Panc1 (cell line): ENCODE measurements around the gene CCDC39. TPM values are rescaled to one million over a fixed set of nuclear protein-coding genes. Genes with fewer than 3 reads are reported as not detected.

ENCODE experiments used
- ATAC-seq: fragments of 200-7000 bp; cut with Tn5 transposase; 2 replicates; pipeline ENCODE4 v1.9.1; 2020; ENCODE audit warnings: mild to moderate bottlenecking, moderate library complexity
- BruUV-seq: library from RNA; stranded (reverse); fragments of 400-500 nt; replicated peaks from 2 replicates; lab custom pipeline; 2021; lab: Mats Ljungman, UMichigan
- CTCF ChIA-PET: fragments of 300-600 bp; sonication (Branson Sonifier 250); formaldehyde crosslinking; loops from one replicate; lab custom pipeline; 2022; ENCODE audit warnings: antibody characterized with exemption; lab: Charles Lee
- POLR2A ChIA-PET: fragments of 300-600 bp; sonication (Branson Sonifier 250); formaldehyde crosslinking; loops from one replicate; lab custom pipeline; 2022; ENCODE audit warnings: antibody characterized with exemption; lab: Charles Lee
- DNase-seq: peaks from one replicate; pipeline ENCODE4 v3.0.0-alpha.2; 2010; ENCODE audit warnings: low read depth, low spot score
- H3K27ac ChIP-seq: 2 replicates; pipeline ENCODE4 v1.5.1; 2011; ENCODE audit warnings: mild to moderate bottlenecking, low read length, inconsistent platforms
- H3K27me3 ChIP-seq: fragments of 200-500 bp; sonication (Bioruptor generic); 2 replicates; pipeline ENCODE4 v1.6.0; 2014; ENCODE audit warnings: low read length, inconsistent platforms; ENCODE audit not compliant: control insufficient read depth, insufficient read depth
- H3K36me3 ChIP-seq: fragments of 200-500 bp; sonication (Bioruptor generic); 2 replicates; pipeline ENCODE4 v1.5.1; 2014; ENCODE audit warnings: inconsistent platforms, mild to moderate bottlenecking, low read length, moderate library complexity; ENCODE audit not compliant: control insufficient read depth, insufficient read depth
- H3K4me1 ChIP-seq: 2 replicates; pipeline ENCODE4 v1.5.1; 2011; ENCODE audit warnings: inconsistent platforms, mild to moderate bottlenecking, low read length, moderate library complexity; ENCODE audit not compliant: control insufficient read depth, insufficient read depth
- H3K4me3 ChIP-seq, 2 experiments: 2 replicates each; pipeline ENCODE4 v1.5.1; 2011 to 2012; ENCODE audit warnings: low read depth in 2 of 2, low read length in 2 of 2, mild to moderate bottlenecking in 2 of 2, inconsistent platforms in 1 of 2, moderate library complexity in 1 of 2
- H3K9me3 ChIP-seq: fragments of 200-500 bp; sonication (Bioruptor generic); 2 replicates; pipeline ENCODE4 v1.5.1; 2014; ENCODE audit warnings: low read depth, mild to moderate bottlenecking, inconsistent platforms, low read length, moderate library complexity; ENCODE audit not compliant: control insufficient read depth, insufficient read depth
- POLR2AphosphoS5 ChIP-seq: IDR thresholded peaks from 2 replicates; pipeline ENCODE4 v1.6.1; 2012; ENCODE audit warnings: mild to moderate bottlenecking, low read depth, low read length, moderate library complexity
- REST ChIP-seq, 2 experiments: IDR thresholded peaks; 2 replicates each; pipeline ENCODE4 v1.6.1; 2011 to 2012; ENCODE audit warnings: low read depth in 2 of 2, control low read depth in 1 of 2, low read length in 1 of 2, mild to moderate bottlenecking in 1 of 2, moderate library complexity in 1 of 2; ENCODE audit not compliant: insufficient read depth in 1 of 2
- SIN3A ChIP-seq: IDR thresholded peaks from 2 replicates; pipeline ENCODE4 v1.6.1; 2012; ENCODE audit warnings: low read depth, mild to moderate bottlenecking, low read length, moderate library complexity, borderline replicate concordance; ENCODE audit not compliant: insufficient read depth
- TCF7L2 ChIP-seq: IDR thresholded peaks from 2 replicates; pipeline ENCODE4 v1.6.1; 2011; ENCODE audit warnings: mild to moderate bottlenecking, low read depth, low read length, inconsistent platforms
- in situ Hi-C: cut with HindIII; loops from 2 replicates; pipeline ENCODE4 v1.10.0; 2016; ENCODE audit warnings: low sequenced_read_pairs, low pct_unique_long_range_greater_than_20kb
- intact Hi-C: fragments of 100-400 bp; cut with micrococcal nuclease; formaldehyde crosslinking; loops from one replicate; pipeline ENCODE4 v1.10.0; 2022; ENCODE audit not compliant: unreplicated experiment
- total RNA-seq: library from RNA; stranded (reverse); gene quantifications from one replicate; pipeline ENCODE4 v1.2.1, GENCODE V29; 2021; ENCODE audit not compliant: unreplicated experiment
- TF ChIP-seq, protein P1 (sequence below): fragments of 450-650 bp; IDR thresholded peaks from 2 replicates; pipeline ENCODE4 v1.5.1; 2017; ENCODE audit warnings: mild to moderate bottlenecking

Gene CCDC39
- total RNA-seq, 1 experiment from 2014 or later = not detected

GRCh38 chr3:180630371-180630770 lies 48.9 kb downstream of the CCDC39 start:
- Histone ChIP-seq H3K4me1 (no peaks in the 10 kb centered on the region), H3K27ac (no peak overlapping the region), H3K9me3 (no peaks in the 10 kb centered on the region), H3K27me3 (peaks cover 18% of the 10 kb centered on the region), H3K36me3 (no peaks in the 10 kb centered on the region), H3K4me3 (no peak overlapping the region)
- in situ Hi-C loops = no loop called here
- ChIA-PET CTCF (no interaction called here), POLR2A (no interaction called here)
- no peak for TF ChIP-seq SIN3A
- TF ChIP-seq, protein P1, sequence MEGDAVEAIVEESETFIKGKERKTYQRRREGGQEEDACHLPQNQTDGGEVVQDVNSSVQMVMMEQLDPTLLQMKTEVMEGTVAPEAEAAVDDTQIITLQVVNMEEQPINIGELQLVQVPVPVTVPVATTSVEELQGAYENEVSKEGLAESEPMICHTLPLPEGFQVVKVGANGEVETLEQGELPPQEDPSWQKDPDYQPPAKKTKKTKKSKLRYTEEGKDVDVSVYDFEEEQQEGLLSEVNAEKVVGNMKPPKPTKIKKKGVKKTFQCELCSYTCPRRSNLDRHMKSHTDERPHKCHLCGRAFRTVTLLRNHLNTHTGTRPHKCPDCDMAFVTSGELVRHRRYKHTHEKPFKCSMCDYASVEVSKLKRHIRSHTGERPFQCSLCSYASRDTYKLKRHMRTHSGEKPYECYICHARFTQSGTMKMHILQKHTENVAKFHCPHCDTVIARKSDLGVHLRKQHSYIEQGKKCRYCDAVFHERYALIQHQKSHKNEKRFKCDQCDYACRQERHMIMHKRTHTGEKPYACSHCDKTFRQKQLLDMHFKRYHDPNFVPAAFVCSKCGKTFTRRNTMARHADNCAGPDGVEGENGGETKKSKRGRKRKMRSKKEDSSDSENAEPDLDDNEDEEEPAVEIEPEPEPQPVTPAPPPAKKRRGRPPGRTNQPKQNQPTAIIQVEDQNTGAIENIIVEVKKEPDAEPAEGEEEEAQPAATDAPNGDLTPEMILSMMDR = no peak
- no peak for TF ChIP-seq REST (IDR thresholded peaks at IDR 0.05; ENCODE audit: insufficient read depth in 1 of 2, low read depth in 2 of 2, low read length in 1 of 2)
- TF ChIP-seq POLR2AphosphoS5 = no peak
- TF ChIP-seq TCF7L2 = no peak
- no TSS peak for BruUV-seq
- intact Hi-C loops = loop anchor here (10.0 kb wide), 1 partner anchor 164 kb away; no protein-coding TSS in a partner anchor
- no peak for ATAC-seq
- DNase-seq = no peak

DNA sequence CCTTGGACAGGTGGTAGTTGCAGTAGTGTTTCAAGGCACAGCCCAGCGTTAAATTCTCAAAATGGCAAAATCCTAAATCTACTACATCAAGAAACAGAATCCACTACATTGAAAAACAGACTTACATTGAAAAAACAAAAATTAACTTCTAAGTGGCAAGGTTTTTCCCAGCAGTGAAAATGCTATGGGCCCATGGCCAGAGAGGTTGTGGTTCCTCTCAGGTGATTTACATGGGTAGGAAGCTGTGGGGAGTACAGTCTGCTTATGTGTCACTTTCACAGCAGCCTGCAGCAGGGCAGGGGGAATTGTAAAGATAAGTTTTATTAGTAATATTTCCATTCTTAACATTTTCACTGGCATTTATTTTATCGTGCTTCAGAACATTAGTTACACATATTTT lies 52.4 kb downstream of the CCDC39 start:
- POLR2A ChIA-PET = no interaction called here
- DNase-seq = no peak

More for the DNA sequence above, 52.4 kb downstream of the CCDC39 start:
- Histone ChIP-seq H3K9me3 (no peaks in the 10 kb centered on the region), H3K36me3 (no peaks in the 10 kb centered on the region), H3K4me1 (no peaks in the 10 kb centered on the region), H3K4me3 (no peak overlapping the region), H3K27me3 (peaks cover 9% of the 10 kb centered on the region), H3K27ac (no peak overlapping the region)
- TF ChIP-seq REST (IDR thresholded peaks at IDR 0.05; ENCODE audit: insufficient read depth in 1 of 2, low read depth in 2 of 2, low read length in 1 of 2) (no peak), SIN3A (no peak), POLR2AphosphoS5 (no peak), TCF7L2 (no peak)
- TF ChIP-seq, protein P1 = no peak
- BruUV-seq = no TSS peak
- intact Hi-C loops (no loop called here), in situ Hi-C loops (no loop called here)
- no peak for ATAC-seq
- CTCF ChIA-PET = no interaction called here
